Subcutaneous adipose tissue (tissue), 4 donors: Measurements from ENCODE around the gene LPIN3. TPM values are rescaled to one million over a fixed set of nuclear protein-coding genes. Genes with fewer than 3 reads are reported as not detected.

ENCODE experiments used
- CTCF ChIP-seq: fragments of 450-650 bp; IDR thresholded peaks from one replicate; pipeline ENCODE4 v1.5.1; 2016; ENCODE audit warnings: low read depth, mild to moderate bottlenecking, control low read depth, antibody characterized with exemption, moderate library complexity
- total RNA-seq, 4 donors: library from RNA; depleted of rRNA; stranded (reverse); fragments of >200 nt; gene quantifications; one replicate each; pipeline ENCODE4 v1.1.0, GENCODE V29; 2016

Gene LPIN3
- total RNA-seq, 4 donors from 2014 or later = 18.4 to 32.8 (median 24.8) TPM

GRCh38 chr20:41329435-41330342, 10.9 kb upstream of the LPIN3 start:
- TF ChIP-seq CTCF = no peak

- no peak for TF ChIP-seq CTCF
Measured at GRCh38 chr20:41330343-41330720, 10.3 kb upstream of the LPIN3 start.

GRCh38 chr20:41330941-41331340, 9.7 kb upstream of the LPIN3 start:
- TF ChIP-seq CTCF = no peak

GRCh38 chr20:41331731-41332130, 8.9 kb upstream of the LPIN3 start:
- no peak for TF ChIP-seq CTCF

- TF ChIP-seq CTCF = no peak
Measured at GRCh38 chr20:41334036-41334435, 6.6 kb upstream of the LPIN3 start.

- TF ChIP-seq CTCF = no peak
Measured at GRCh38 chr20:41334443-41335421, 5.9 kb upstream of the LPIN3 start.

GRCh38 chr20:41335591-41335990, 5.0 kb upstream of the LPIN3 start:
- TF ChIP-seq CTCF = no peak
